Activated naive CD8-positive, alpha-beta T cell (primary cell): Measurements from ENCODE around the gene FIGN.

Source experiments
- H3K27ac Mint-ChIP-seq: one replicate; pipeline ENCODE4 v1.8.0; 2021; ENCODE audit warnings: mixed read lengths
- H3K27me3 Mint-ChIP-seq: one replicate; pipeline ENCODE4 v1.8.0; 2021; ENCODE audit warnings: mixed read lengths
- H3K36me3 Mint-ChIP-seq: one replicate; pipeline ENCODE4 v1.8.0; 2021; ENCODE audit warnings: mixed read lengths
- H3K4me1 Mint-ChIP-seq: one replicate; pipeline ENCODE4 v1.8.0; 2021; ENCODE audit warnings: low read depth, mixed read lengths
- H3K4me3 Mint-ChIP-seq: one replicate; pipeline ENCODE4 v1.8.0; 2021; ENCODE audit warnings: mild to moderate bottlenecking, mixed read lengths
- H3K9me3 Mint-ChIP-seq: one replicate; pipeline ENCODE4 v1.8.0; 2021; ENCODE audit warnings: low read depth, mixed read lengths

The FIGN gene

GRCh38 chr2:163755366-163755765 is 19.6 kb upstream of the FIGN start:
- Mint-ChIP-seq H3K27me3 (no peaks in the 10 kb centered on the region), H3K36me3 (no peaks in the 10 kb centered on the region), H3K4me3 (no peak overlapping the region), H3K9me3 (peaks cover 7% of the 10 kb centered on the region), H3K4me1 (no peaks in the 10 kb centered on the region), H3K27ac (no peak overlapping the region)

GRCh38 chr2:163753726-163754125 is 17.9 kb upstream of the FIGN start:
- no peak overlapping the region for H3K4me3 Mint-ChIP-seq
- H3K9me3 Mint-ChIP-seq, result peaks cover 7% of the 10 kb centered on the region
- H3K27me3 Mint-ChIP-seq, result no peaks in the 10 kb centered on the region
- H3K27ac Mint-ChIP-seq, result no peak overlapping the region
- H3K36me3 Mint-ChIP-seq, result no peaks in the 10 kb centered on the region
- H3K4me1 Mint-ChIP-seq, result no peaks in the 10 kb centered on the region

- H3K9me3 Mint-ChIP-seq, result peaks cover 15% of the 10 kb centered on the region
- no peaks in the 10 kb centered on the region for H3K4me1 Mint-ChIP-seq
- no peaks in the 10 kb centered on the region for H3K27me3 Mint-ChIP-seq
- H3K36me3 Mint-ChIP-seq, result no peaks in the 10 kb centered on the region
- H3K27ac Mint-ChIP-seq, result no peak overlapping the region
- no peak overlapping the region for H3K4me3 Mint-ChIP-seq
Measured at GRCh38 chr2:163752267-163752666, 16.5 kb upstream of the FIGN start.

- Mint-ChIP-seq H3K4me1 (no peaks in the 10 kb centered on the region), H3K9me3 (peaks cover 16% of the 10 kb centered on the region), H3K4me3 (no peak overlapping the region), H3K27me3 (no peaks in the 10 kb centered on the region), H3K36me3 (no peaks in the 10 kb centered on the region), H3K27ac (no peak overlapping the region)
Measured at GRCh38 chr2:163751696-163752095, 15.9 kb upstream of the FIGN start.

- Mint-ChIP-seq H3K27ac (no peak overlapping the region), H3K9me3 (peaks cover 12% of the 10 kb centered on the region), H3K36me3 (no peaks in the 10 kb centered on the region), H3K4me1 (no peaks in the 10 kb centered on the region), H3K27me3 (no peaks in the 10 kb centered on the region), H3K4me3 (no peak overlapping the region)
Measured at GRCh38 chr2:163748420-163748819, 12.6 kb upstream of the FIGN start.

- H3K27ac Mint-ChIP-seq, result no peak overlapping the region
- H3K27me3 Mint-ChIP-seq, result peaks cover 5% of the 10 kb centered on the region
- H3K36me3 Mint-ChIP-seq, result no peaks in the 10 kb centered on the region
- H3K9me3 Mint-ChIP-seq, result peaks cover under 1% of the 10 kb centered on the region
- H3K4me1 Mint-ChIP-seq, result no peaks in the 10 kb centered on the region
- H3K4me3 Mint-ChIP-seq, result no peak overlapping the region
Measured at GRCh38 chr2:163741435-163741834, 5.6 kb upstream of the FIGN start.

- Mint-ChIP-seq H3K27ac (no peak overlapping the region), H3K27me3 (peaks cover 22% of the 10 kb centered on the region), H3K9me3 (peaks cover 4% of the 10 kb centered on the region), H3K36me3 (peaks cover 2% of the 10 kb centered on the region), H3K4me1 (peaks cover 4% of the 10 kb centered on the region), H3K4me3 (no peak overlapping the region)
Measured at GRCh38 chr2:163737563-163737962, 1.8 kb upstream of the FIGN start.

- H3K4me1 Mint-ChIP-seq, result peaks cover 4% of the 10 kb centered on the region
- H3K27ac Mint-ChIP-seq, result no peak overlapping the region
- peaks cover 4% of the 10 kb centered on the region for H3K9me3 Mint-ChIP-seq
- no peak overlapping the region for H3K4me3 Mint-ChIP-seq
- H3K27me3 Mint-ChIP-seq, result peaks cover 22% of the 10 kb centered on the region
- peaks cover 2% of the 10 kb centered on the region for H3K36me3 Mint-ChIP-seq
Measured at GRCh38 chr2:163737190-163737439, 1.3 kb upstream of the FIGN start.

GRCh38 chr2:163736433-163737189 is 803 bp upstream of the FIGN start:
- no peak overlapping the region for H3K4me3 Mint-ChIP-seq
- H3K4me1 Mint-ChIP-seq, result peaks cover 4% of the 10 kb centered on the region
- peaks cover 22% of the 10 kb centered on the region for H3K27me3 Mint-ChIP-seq
- H3K36me3 Mint-ChIP-seq, result peaks cover 2% of the 10 kb centered on the region
- peaks cover 4% of the 10 kb centered on the region for H3K9me3 Mint-ChIP-seq
- H3K27ac Mint-ChIP-seq, result no peak overlapping the region

- peaks cover 4% of the 10 kb centered on the region for H3K4me1 Mint-ChIP-seq
- H3K9me3 Mint-ChIP-seq, result peaks cover 4% of the 10 kb centered on the region
- peaks cover 22% of the 10 kb centered on the region for H3K27me3 Mint-ChIP-seq
- H3K27ac Mint-ChIP-seq, result no peak overlapping the region
- H3K36me3 Mint-ChIP-seq, result peaks cover 2% of the 10 kb centered on the region
- H3K4me3 Mint-ChIP-seq, result no peak overlapping the region
Measured at GRCh38 chr2:163734881-163735684, 725 bp downstream of the FIGN start.

- H3K27me3 Mint-ChIP-seq, result peaks cover 22% of the 10 kb centered on the region
- H3K9me3 Mint-ChIP-seq, result peaks cover 4% of the 10 kb centered on the region
- H3K4me3 Mint-ChIP-seq, result no peak overlapping the region
- peaks cover 4% of the 10 kb centered on the region for H3K4me1 Mint-ChIP-seq
- no peak overlapping the region for H3K27ac Mint-ChIP-seq
- peaks cover 2% of the 10 kb centered on the region for H3K36me3 Mint-ChIP-seq
Measured at GRCh38 chr2:163734401-163734800, 1.4 kb downstream of the FIGN start.

GRCh38 chr2:163733956-163734355 is 1.9 kb downstream of the FIGN start:
- Mint-ChIP-seq H3K27ac (no peak overlapping the region), H3K27me3 (peaks cover 22% of the 10 kb centered on the region), H3K9me3 (peaks cover 4% of the 10 kb centered on the region), H3K4me3 (no peak overlapping the region), H3K4me1 (peaks cover 4% of the 10 kb centered on the region), H3K36me3 (peaks cover 2% of the 10 kb centered on the region)

GRCh38 chr2:163733301-163733938 is 2.4 kb downstream of the FIGN start:
- peaks cover 4% of the 10 kb centered on the region for H3K4me1 Mint-ChIP-seq
- no peak overlapping the region for H3K27ac Mint-ChIP-seq
- peaks cover 2% of the 10 kb centered on the region for H3K36me3 Mint-ChIP-seq
- H3K9me3 Mint-ChIP-seq, result peaks cover 4% of the 10 kb centered on the region
- no peak overlapping the region for H3K4me3 Mint-ChIP-seq
- H3K27me3 Mint-ChIP-seq, result peaks cover 22% of the 10 kb centered on the region

- H3K9me3 Mint-ChIP-seq, result peaks cover 4% of the 10 kb centered on the region
- peaks cover 4% of the 10 kb centered on the region for H3K4me1 Mint-ChIP-seq
- H3K36me3 Mint-ChIP-seq, result peaks cover 2% of the 10 kb centered on the region
- H3K27me3 Mint-ChIP-seq, result peaks cover 22% of the 10 kb centered on the region
- H3K4me3 Mint-ChIP-seq, result no peak overlapping the region
- no peak overlapping the region for H3K27ac Mint-ChIP-seq
Measured at GRCh38 chr2:163732727-163733126, 3.1 kb downstream of the FIGN start.

GRCh38 chr2:163731735-163732134 is 4.1 kb downstream of the FIGN start:
- Mint-ChIP-seq H3K9me3 (peaks cover 4% of the 10 kb centered on the region), H3K4me1 (peaks cover 4% of the 10 kb centered on the region)

More at GRCh38 chr2:163731735-163732134, 4.1 kb downstream of the FIGN start:
- Mint-ChIP-seq H3K27me3 (peaks cover 17% of the 10 kb centered on the region), H3K4me3 (no peak overlapping the region), H3K36me3 (peaks cover 2% of the 10 kb centered on the region), H3K27ac (no peak overlapping the region)
